NT2/D1 (cell line): ENCODE results near the gene OR7G1.

Source experiments
- SUZ12 ChIP-seq: IDR thresholded peaks from 2 replicates; pipeline ENCODE4 v1.6.1; 2011; ENCODE audit not compliant: insufficient read length, insufficient read depth; ENCODE audit errors: extremely low read depth
- ZNF274 ChIP-seq: IDR thresholded peaks from 2 replicates; pipeline ENCODE4 v1.6.1; 2011; ENCODE audit warnings: mild to moderate bottlenecking, low read depth, low read length

DNA sequence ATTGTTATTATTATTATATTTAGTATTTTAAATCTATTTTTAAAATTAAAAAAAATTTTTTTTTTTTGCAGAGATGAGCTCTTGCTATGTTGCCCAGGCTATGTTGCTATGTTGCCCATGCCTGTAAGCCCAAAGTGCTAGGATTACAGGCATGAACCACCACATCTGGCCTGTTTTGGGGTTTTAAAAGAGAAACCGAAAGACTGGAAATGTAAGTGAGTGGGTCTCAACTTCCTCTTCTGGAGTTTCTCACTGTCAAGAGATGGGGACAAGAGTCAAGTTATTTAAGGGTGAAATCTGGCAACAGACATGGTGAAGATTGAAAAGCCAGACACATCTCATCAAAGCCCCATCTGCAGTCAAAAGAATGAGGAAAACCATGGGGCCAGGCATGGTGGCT is 15.4 kb upstream of the OR7G1 start:
- TF ChIP-seq ZNF274 = no peak
- no peak for TF ChIP-seq SUZ12
